ENCODE data around the gene ERAL1.
A peak's percentile ranks its signal among the peaks of the same experiment; 100 is the strongest.
"Not testable (repeated sequence)": the region's sequence is repeated elsewhere in the genome, so short reads cannot be mapped to it uniquely, and the experiment has no call there.

Gene ERAL1

DNA sequence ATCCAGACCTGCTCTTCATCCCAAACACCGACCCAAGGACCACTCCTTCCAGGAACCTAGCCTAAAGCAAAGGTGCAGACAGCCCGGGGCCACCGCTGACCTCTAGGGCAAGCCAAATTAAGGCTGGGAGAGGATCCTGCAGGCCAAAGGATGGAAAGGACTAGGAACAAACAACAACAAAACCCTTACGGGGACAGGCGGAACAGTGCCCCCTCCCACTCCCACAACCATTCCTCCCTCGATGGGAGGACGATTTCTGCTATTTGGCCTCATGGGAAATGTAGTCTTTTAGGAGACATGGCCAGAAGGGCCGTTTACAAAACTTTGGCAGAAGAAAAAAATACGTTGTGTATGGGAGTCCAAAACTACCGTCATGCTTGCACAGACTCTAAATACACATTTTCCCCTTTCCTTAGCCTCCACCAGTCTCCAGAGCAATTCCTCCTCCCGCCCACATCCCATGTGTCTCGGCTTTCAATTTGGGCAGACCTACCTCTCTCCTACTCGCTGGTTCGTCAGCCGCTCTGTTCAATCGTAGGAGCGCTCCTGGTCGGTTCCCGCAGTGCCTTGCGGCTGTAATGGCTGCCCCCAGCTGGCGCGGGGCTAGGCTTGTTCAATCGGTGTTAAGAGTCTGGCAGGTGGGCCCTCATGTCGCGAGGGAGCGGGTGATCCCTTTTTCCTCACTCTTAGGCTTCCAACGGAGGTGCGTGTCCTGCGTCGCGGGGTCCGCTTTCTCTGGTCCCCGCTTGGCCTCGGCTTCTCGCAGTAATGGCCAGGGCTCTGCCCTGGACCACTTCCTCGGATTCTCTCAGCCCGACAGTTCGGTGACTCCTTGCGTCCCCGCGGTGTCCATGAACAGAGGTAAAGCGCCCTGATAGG is at the start of gene ERAL1:
ERAL1 (plus strand) TSS at position 560 of the 879 bp plus-strand sequence; CDS start at position 579, 19 bp downstream.
- DNase-seq (ENCODE audit: low read depth in 2 of 3, low spot score in 1 of 3), result peak; percentile 75 to 80 (median 75)

DNA sequence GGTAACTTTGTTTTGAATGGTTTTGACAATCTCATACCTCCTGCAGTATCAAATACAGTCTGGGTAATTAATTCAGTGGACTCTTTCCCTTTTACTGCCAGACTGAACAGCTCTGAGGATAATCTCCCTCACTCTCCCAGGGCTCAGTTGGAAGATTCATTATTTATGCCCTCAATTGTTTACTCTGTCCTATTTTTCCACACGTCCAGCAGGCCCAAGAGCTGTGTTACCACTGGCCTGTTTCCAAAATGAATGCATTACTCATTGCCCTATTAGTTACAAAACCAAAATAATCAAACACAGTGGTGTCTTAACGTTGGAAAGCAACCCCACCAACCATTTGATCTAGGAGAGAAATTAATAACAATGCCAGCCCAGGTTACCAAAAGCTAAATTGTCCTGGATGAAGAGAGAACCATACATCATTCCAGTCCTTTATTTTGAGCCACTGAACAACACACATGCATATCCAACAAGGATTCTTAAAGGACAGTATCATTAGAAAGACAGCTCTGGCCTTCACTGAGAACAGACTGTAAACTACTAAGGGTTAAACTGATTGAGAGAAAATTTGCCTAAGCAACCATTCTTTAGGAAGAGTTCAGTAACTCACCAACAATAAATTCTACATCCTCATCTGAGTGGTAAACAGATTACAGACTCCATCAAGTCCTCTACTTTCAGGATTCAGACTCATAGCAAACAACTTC is 46.7 kb upstream of the ERAL1 start:
- no peak for DNase-seq (ENCODE audit: low read depth in 2 of 3, low spot score in 1 of 3)

DNA sequence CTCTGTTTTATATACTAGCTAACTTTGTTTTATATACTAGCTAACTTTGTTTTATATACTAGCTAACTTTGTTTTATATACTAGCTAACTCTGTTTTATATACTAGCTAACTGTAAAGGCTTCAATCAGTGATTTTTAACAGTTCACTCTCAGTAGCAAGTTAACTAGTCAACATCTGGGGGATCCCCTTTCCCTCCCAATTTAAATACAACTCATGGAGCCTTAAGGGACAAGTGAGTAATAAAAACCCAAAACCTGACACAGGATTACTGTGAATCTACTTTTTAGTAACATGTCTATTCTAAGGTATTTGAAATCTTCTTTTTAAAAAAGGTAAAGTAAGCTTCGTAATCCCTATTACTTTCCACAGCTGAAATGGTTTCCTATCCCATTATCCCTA is 44.4 kb upstream of the ERAL1 start:
- DNase-seq (ENCODE audit: low read depth in 2 of 3, low spot score in 1 of 3), result peak in 1 of 3 donors; percentile 15

GRCh38 chr17:28811651-28812090 is 43.1 kb upstream of the ERAL1 start:
- DNase-seq (ENCODE audit: low read depth in 2 of 3, low spot score in 1 of 3), result peak in 1 of 3 donors; percentile 9

GRCh38 chr17:28812091-28812747 is 42.6 kb upstream of the ERAL1 start:
- DNase-seq (ENCODE audit: low read depth in 2 of 3, low spot score in 1 of 3), result peak; percentile 91 to 97 (median 94)

DNA sequence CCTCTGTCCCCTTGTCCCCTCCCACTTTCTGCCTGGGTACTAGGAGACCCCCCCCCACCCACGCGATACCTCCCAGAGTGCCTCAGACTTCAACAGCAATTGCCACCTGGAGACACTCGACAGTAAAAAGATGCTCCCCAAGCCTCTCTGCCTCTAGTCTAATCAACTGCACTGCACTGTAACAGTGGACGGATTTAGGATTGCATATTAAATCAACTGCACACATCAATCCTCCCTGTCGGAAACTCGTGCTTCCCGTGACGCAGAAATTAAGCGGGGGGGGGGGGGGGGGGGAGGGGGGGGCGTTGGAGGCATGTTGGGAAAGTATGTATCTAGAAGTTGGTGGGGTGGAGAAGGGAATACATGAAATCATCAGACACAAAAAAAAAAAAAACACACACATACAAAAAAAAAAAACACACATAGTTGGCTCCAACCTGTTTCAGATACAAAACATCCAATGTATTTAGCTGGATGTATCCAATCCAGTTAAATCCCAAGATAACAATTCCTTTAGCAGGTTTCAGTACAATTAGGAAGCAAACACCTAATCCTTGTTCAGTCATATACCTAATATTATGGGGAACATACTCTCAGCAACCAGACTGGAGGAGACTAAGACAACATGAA is 42.0 kb upstream of the ERAL1 start:
- DNase-seq (ENCODE audit: low read depth in 2 of 3, low spot score in 1 of 3), result no peak

GRCh38 chr17:28816540-28816939 is 38.3 kb upstream of the ERAL1 start:
- no peak for DNase-seq (ENCODE audit: low read depth in 2 of 3, low spot score in 1 of 3)

- no peak for DNase-seq (ENCODE audit: low read depth in 2 of 3, low spot score in 1 of 3)
Measured at GRCh38 chr17:28818819-28819221, 36.0 kb upstream of the ERAL1 start.

DNA sequence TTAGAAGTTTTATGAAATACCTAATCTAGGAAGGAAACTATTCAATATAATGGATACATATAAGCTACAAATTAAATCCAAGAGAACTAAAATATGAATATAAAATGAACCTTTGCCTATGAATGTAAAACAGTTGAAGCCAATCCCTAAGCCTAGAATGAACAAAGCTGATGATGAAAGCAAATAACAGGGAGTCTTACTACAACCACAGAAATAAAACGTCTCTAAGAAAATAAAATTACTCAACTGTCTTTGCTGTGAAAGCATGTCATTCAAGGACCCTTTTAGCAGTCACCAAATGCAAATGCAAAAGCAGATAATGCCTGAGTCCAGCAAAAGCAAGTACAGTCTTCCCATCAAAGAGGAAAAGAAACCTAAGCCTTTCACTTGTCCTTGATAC is 35.2 kb upstream of the ERAL1 start:
- DNase-seq (ENCODE audit: low read depth in 2 of 3, low spot score in 1 of 3), result no peak

DNA sequence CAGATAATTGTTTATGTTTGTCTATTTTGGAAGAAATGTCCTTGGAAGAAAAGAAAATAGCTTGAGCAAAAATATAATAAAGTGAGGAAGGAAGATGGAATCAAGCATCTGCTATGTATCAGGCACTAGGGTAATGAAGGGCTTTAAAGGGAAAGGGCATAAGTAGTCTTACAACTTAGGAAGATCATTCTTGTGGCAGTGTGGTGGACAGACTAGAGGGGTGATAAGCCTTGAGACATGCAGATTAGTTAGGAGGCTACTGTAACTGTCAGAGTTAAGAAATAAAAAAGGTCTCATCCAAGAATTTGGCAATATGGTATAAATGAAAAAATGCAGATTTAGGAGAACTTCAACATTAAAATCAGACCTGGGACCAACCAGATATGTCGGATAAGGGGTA is 27.1 kb upstream of the ERAL1 start:
- no peak for DNase-seq (ENCODE audit: low read depth in 2 of 3, low spot score in 1 of 3)

- DNase-seq (ENCODE audit: low read depth in 2 of 3, low spot score in 1 of 3), result no peak
Measured at GRCh38 chr17:28828294-28829040, 26.3 kb upstream of the ERAL1 start.

- no peak for DNase-seq (ENCODE audit: low read depth in 2 of 3, low spot score in 1 of 3)
Measured at GRCh38 chr17:28834420-28834819, 20.4 kb upstream of the ERAL1 start.

DNA sequence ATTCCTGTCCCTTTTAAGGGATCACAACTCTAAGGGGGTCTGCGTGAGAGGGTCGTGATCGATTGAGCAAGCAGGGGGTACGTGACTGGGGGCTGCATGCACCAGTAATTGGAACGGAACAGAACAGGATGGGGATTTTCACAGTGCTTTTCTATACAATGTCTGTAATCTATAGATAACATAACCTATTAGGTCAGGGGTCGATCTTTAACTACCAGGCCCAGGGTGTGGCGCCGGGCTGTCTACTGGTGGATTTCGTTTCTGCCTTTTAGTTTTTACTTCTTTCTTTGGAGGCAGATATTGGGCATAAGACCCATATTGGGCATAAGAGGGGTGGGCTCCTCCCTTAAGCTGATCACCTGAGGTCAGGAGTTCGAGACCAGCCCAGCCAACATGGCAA is 18.3 kb upstream of the ERAL1 start:
- not testable (repeated sequence) for DNase-seq (ENCODE audit: low read depth in 2 of 3, low spot score in 1 of 3)

DNA sequence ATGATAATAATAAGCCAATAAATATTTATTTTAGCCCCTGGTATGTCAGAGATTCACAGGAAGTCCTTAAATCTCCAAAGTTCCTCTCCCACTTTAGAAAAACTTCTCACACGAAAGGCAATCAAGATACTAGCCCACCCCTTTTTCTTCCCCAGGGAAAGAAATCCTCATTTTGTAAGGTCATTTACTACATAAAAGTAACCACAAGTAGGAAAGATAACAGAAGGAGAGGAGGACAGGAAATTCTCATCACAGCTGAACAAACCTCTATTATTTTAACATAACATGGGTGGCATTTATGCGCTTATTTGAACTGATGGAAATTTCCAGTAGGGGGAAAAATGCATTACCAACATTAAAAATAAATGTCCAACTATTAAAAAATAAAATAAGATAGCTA is 15.6 kb upstream of the ERAL1 start:
- DNase-seq (ENCODE audit: low read depth in 2 of 3, low spot score in 1 of 3), result no peak

DNA sequence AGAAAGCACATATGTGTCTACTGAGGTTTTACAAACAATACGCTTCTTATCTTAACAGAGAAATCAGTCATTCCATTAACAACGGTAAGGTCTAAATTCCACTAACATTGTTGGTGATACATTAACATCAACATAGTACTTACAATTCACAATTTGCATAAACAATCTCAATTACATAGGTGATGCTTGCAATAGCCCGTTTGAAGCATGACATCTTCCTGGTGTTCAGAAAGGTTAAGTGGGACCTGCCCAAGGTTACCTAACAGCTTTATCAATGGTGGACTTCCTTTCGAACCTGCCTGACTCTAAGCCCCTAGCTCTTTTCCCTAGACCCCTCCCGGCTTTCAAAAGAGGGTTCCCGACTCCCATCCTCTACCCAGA is 12.9 kb upstream of the ERAL1 start:
- DNase-seq (ENCODE audit: low read depth in 2 of 3, low spot score in 1 of 3), result no peak

DNA sequence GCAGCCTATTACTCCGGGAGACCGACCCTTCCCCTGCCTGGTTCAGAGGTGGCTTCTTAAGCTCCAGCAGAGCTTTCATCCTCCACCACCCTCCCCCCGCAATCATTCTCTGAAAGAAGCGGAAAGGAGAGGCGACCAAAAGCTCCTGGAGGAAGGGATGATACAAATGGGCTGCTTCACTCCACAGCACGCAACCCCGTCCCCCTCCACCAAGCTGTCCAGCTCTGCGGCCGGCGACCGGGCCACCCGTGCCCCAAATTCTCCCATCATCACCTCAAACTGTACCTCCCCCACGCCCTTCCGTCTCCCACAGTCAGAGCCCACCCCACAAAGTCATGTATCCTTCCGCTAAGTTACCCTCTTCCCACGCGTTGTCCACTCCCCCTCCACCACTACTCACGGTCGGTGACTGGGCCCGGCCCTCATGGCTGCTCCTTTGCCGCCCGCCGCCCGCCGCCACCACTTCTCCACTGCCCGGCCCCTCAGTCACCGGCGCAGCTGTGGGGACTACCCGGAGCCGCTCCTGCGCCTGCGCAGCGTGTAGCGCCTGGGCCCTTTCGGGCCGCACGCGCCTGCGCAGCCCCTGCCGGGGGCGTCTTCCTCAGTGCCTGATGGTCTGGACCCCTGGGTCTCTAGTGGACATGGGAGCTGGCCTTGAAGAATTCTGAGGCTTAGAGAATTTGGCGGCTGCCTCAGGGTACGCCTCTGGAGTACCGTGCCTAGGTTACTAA is 12.4 kb upstream of the ERAL1 start, which contains the start of gene FAM222B:
FAM222B (minus strand) TSS at position 509 of the 731 bp plus-strand sequence. CDS start 76,123 bp downstream, outside the sequence.
- peak; percentile 69 to 83 (median 78) for DNase-seq (ENCODE audit: low read depth in 2 of 3, low spot score in 1 of 3)

DNA sequence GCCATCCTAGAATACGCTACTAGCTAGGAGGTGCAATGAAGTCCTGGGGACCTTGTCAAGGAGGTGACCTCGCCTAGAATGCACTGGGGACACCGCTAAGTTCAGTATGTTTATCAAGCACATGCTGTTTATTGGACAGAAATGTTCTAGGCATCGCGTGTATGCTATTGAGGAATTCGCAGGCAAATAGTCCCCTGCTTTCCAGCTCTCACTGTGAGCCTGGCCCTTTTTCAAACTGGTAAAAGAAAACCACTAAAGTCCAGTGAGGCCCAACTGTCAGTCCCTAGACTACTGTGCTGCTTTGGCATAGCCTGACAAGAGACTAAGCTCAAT is 11.0 kb upstream of the ERAL1 start:
- DNase-seq (ENCODE audit: low read depth in 2 of 3, low spot score in 1 of 3), result no peak

GRCh38 chr17:28846231-28846630 is 8.6 kb upstream of the ERAL1 start:
- no peak for DNase-seq (ENCODE audit: low read depth in 2 of 3, low spot score in 1 of 3)

GRCh38 chr17:28846699-28847098 is 8.1 kb upstream of the ERAL1 start:
- DNase-seq (ENCODE audit: low read depth in 2 of 3, low spot score in 1 of 3), result not testable (repeated sequence)

DNA sequence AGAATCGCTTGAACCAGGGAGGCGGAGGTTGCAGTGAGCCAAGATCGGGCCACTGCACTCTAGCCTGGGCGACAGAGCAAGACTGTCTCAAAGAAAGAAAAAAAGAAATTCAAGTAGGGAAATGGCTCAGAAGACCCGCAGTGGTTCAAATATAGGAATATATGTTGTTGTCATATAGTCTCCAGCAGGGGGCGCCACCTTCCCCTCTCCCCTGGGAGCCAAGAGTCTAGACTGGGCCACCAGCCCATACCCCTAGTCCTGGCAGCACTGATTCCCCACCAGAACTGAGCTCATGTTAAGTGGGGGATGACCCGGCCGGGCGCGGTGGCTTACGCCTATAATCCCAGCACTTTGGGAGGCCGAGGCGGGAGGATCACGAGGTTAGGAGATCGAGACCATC is 6.1 kb upstream of the ERAL1 start:
- DNase-seq (ENCODE audit: low read depth in 2 of 3, low spot score in 1 of 3), result peak; percentile 46 to 68 (median 57)
